ENCODE measurements around the gene ST8SIA6. TPM values are rescaled to one million over a fixed set of nuclear protein-coding genes. Genes with fewer than 3 reads are reported as not detected.

The ST8SIA6 gene
- total and polyA plus RNA-seq, 4 donors: 0.43 to 22.0 (median 2.9) TPM

DNA sequence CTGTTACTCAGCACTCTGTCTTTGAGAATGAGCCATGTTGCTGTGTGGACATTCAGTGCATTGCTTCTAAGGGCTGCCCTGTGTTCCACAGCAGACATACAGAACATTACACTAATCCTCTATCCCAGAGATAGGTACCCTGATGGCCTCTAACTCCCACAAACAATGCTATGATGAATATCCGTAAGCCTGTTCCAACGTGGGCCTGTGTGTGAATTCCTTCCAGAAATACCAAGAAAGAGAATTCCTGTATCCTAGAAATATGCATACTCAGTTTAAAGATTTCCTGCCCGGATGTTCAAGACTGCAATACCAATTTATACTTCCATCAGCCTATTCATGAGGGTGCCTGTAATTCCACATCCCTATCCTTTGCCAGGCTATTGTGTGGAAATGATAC, 21.3 kb upstream of the ST8SIA6 start:
- Histone ChIP-seq H3K4me1 (ENCODE audit: control insufficient read depth in 5 of 5, insufficient read depth in 5 of 5, low read length in 5 of 5) (no peaks in the 10 kb centered on the region), H3K27ac (ENCODE audit: low read depth in 1 of 2, low read length in 1 of 2) (no peak overlapping the region), H3K9ac (ENCODE audit: insufficient read depth in 1 of 2, low read length in 2 of 2) (no peak overlapping the region), H3K4me3 (no peak overlapping the region), H3K9me3 (ENCODE audit: control insufficient read depth in 4 of 4, insufficient read depth in 3 of 4, low read length in 3 of 4) (no peaks in the 10 kb centered on the region), H3K27me3 (ENCODE audit: control insufficient read depth in 3 of 3, insufficient read depth in 3 of 3, low read length in 2 of 3) (peaks cover 0 to 2% (median 0%) of the 10 kb centered on the region in 3 donors), H3K36me3 (ENCODE audit: control insufficient read depth in 4 of 4, insufficient read depth in 4 of 4, low read length in 4 of 4) (no peaks in the 10 kb centered on the region)
- DNase-seq (no peak), ATAC-seq (ENCODE audit: insufficient read depth, low FRiP score) (no peak)
- 62 to 78% methylated on average over 3 of the region's 3 CpGs for WGBS, 2 donors
- TF ChIP-seq, protein P1, sequence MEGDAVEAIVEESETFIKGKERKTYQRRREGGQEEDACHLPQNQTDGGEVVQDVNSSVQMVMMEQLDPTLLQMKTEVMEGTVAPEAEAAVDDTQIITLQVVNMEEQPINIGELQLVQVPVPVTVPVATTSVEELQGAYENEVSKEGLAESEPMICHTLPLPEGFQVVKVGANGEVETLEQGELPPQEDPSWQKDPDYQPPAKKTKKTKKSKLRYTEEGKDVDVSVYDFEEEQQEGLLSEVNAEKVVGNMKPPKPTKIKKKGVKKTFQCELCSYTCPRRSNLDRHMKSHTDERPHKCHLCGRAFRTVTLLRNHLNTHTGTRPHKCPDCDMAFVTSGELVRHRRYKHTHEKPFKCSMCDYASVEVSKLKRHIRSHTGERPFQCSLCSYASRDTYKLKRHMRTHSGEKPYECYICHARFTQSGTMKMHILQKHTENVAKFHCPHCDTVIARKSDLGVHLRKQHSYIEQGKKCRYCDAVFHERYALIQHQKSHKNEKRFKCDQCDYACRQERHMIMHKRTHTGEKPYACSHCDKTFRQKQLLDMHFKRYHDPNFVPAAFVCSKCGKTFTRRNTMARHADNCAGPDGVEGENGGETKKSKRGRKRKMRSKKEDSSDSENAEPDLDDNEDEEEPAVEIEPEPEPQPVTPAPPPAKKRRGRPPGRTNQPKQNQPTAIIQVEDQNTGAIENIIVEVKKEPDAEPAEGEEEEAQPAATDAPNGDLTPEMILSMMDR (IDR thresholded peaks at IDR 0.05; ENCODE audit: control extremely low read depth, extremely low read depth): no peak

DNA sequence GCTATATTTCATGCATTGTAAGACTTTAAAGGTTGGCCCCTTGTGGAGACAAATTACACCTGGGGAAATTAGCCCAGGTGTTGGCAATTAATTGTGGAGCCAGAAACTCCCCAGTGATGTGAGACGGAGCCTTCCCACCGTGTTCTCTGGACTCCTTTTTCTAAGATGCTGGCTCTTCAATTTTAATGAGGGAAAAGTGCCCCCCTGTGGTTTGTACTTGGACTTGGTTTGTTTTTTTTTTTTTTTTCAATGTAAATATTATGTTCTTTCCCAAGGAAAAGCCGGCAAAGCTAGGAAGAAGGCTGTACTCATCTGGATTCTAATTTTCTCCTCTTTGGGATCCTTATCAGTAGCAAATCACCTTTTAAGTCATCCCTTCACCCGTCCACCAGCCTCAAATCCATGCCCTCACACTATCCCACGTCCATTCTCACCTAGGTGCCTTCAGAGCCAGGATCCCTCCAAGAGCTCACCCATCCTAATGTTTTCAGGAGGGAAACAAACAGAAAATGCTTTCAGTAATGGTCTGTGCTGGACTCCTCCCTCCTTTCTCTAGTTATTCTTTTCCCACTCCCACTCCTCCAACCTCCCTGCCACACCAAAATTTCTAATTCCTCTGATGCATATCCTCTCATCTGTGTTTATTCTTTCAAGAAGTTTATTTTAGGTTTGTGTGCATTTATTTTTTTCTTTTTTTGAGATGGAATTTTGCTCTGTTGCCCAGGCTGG, 20.4 kb upstream of the ST8SIA6 start:
- H3K27ac ChIP-seq (ENCODE audit: low read depth in 1 of 2, low read length in 1 of 2): no peak overlapping the region
- H3K9ac ChIP-seq (ENCODE audit: insufficient read depth in 1 of 2, low read length in 2 of 2): peak overlapping the region in 1 of 2 donors; percentile 44
- no peaks in the 10 kb centered on the region for H3K9me3 ChIP-seq (ENCODE audit: control insufficient read depth in 4 of 4, insufficient read depth in 3 of 4, low read length in 3 of 4)
- H3K36me3 ChIP-seq (ENCODE audit: control insufficient read depth in 4 of 4, insufficient read depth in 4 of 4, low read length in 4 of 4): no peaks in the 10 kb centered on the region
- peak in 2 of 3 donors; percentile 59 to 61 for DNase-seq
- WGBS, 2 donors: 38 to 42% methylated on average over 5 of the region's 5 CpGs
- TF ChIP-seq, protein P1 (IDR thresholded peaks at IDR 0.05; ENCODE audit: control extremely low read depth, extremely low read depth): no peak
- peaks cover 0 to 2% (median 0%) of the 10 kb centered on the region in 3 donors for H3K27me3 ChIP-seq (ENCODE audit: control insufficient read depth in 3 of 3, insufficient read depth in 3 of 3, low read length in 2 of 3)
- ATAC-seq (ENCODE audit: insufficient read depth, low FRiP score): no peak
- no peaks in the 10 kb centered on the region for H3K4me1 ChIP-seq (ENCODE audit: control insufficient read depth in 5 of 5, insufficient read depth in 5 of 5, low read length in 5 of 5)
- no peak overlapping the region for H3K4me3 ChIP-seq

DNA sequence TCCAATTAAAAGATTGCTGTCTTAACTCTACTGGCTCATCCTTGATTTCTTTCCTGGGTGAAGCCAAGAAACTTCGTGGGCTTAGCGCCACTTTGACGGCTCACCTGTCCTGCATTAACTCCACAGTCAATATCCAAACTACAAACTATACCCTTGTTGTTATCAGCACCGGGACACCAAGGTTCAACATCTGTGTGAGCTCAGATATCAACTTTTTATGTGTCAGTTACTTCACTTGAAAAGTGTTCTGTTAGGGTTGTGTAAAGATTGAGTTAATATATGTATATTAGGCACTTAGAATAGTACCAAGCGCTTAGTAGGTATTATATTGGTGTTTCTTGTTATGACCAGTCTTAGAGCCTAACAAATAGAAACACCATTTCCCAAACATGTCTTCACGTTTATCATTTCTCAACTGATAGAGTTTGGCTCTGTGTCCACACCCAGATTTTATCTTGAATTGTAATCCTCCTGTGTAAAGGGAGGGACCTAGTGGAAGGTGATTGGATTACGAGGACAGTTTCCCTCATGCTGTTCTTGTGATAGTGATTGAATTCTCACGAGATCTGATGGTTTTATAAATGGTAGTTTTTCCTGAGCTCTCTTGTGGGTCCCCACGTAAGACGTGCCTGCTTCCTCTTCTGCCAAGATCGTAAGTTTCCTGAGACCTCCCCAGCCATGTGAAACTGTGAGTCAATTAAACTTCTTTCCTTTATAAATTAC, 19.0 kb upstream of the ST8SIA6 start:
- Histone ChIP-seq H3K4me3 (no peak overlapping the region), H3K9me3 (ENCODE audit: control insufficient read depth in 4 of 4, insufficient read depth in 3 of 4, low read length in 3 of 4) (no peaks in the 10 kb centered on the region), H3K9ac (ENCODE audit: insufficient read depth in 1 of 2, low read length in 2 of 2) (no peak overlapping the region), H3K4me1 (ENCODE audit: control insufficient read depth in 5 of 5, insufficient read depth in 5 of 5, low read length in 5 of 5) (no peaks in the 10 kb centered on the region), H3K27ac (ENCODE audit: low read depth in 1 of 2, low read length in 1 of 2) (no peak overlapping the region), H3K27me3 (ENCODE audit: control insufficient read depth in 3 of 3, insufficient read depth in 3 of 3, low read length in 2 of 3) (peaks cover 0 to 2% (median 2%) of the 10 kb centered on the region in 3 donors), H3K36me3 (ENCODE audit: control insufficient read depth in 4 of 4, insufficient read depth in 4 of 4, low read length in 4 of 4) (no peaks in the 10 kb centered on the region)
- ATAC-seq (ENCODE audit: insufficient read depth, low FRiP score) (no peak), DNase-seq (no peak)
- TF ChIP-seq, protein P1 (IDR thresholded peaks at IDR 0.05; ENCODE audit: control extremely low read depth, extremely low read depth): no peak
- 56 to 60% methylated on average over 11 of the region's 11 CpGs for WGBS, 2 donors
